Measurements from ENCODE around the gene SALL3.

- TF ChIP-seq EZH2 (IDR thresholded peaks at IDR 0.05; ENCODE audit: borderline replicate concordance) (no peak), CTCF (IDR thresholded peaks at IDR 0.05; ENCODE audit: poor library complexity) (no peak), EZH2phosphoT487 (IDR thresholded peaks at IDR 0.05; ENCODE audit: low read depth, severe bottlenecking, unreplicated experiment) (no peak)
Measured at GRCh38 chr18:79030680-79031079, 51.1 kb downstream of the SALL3 start.
